RCC 7860 (cell line): ENCODE results near the gene NPR1.
"Not testable (repeated sequence)": the region's sequence is repeated elsewhere in the genome, so short reads cannot be mapped to it uniquely, and the experiment has no call there.

ENCODE experiments used
- DNase-seq: peaks from one replicate; pipeline ENCODE4 v3.0.0-alpha.2; 2015; ENCODE audit warnings: low spot score
- FAIRE-seq: peaks from 2 replicates; lab custom pipeline; 2012; peaks lifted over from hg19 to GRCh38; lab: Jason Lieb, UNC

The NPR1 gene

DNA sequence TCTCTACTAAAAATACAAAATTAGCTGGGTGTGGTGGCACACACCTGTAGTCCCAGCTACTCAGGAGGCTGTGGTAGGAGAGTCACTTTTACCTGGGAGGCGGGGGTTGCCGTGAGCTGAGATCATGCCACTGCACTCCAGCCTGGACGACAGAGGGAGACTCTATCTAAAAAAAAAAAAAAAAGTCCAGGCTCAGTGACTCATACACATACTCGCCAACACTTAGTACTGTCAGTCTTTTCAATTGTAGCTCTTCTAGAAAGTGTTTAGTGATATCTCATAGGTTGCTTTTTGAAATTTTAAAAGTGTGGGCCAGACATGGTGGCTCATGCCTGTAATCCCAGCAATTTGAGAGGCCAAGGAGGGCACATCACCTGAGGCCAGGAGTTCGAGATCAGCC, 37.7 kb downstream of the NPR1 start:
- not testable (repeated sequence) for DNase-seq, FAIRE-seq

DNA sequence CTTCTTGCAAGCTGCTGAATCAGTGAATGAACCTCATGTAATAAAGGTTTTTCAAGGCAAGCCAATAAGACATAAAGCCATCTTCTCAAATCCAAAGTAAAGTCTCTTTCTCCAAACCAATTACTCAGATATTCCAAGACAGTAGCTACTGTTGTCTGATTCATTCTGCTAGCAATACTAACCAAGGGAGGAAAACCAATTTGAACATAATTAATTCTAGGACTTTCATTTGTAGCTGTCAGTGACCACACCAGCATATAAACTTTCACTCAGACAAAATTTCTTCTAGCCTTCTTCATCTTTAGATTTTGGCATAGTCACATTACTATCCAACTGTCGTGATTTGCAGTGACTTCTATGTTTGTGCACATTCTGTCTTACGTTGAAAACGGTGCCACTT, 38.8 kb downstream of the NPR1 start:
- DNase-seq (no peak), FAIRE-seq (no peak)

DNA sequence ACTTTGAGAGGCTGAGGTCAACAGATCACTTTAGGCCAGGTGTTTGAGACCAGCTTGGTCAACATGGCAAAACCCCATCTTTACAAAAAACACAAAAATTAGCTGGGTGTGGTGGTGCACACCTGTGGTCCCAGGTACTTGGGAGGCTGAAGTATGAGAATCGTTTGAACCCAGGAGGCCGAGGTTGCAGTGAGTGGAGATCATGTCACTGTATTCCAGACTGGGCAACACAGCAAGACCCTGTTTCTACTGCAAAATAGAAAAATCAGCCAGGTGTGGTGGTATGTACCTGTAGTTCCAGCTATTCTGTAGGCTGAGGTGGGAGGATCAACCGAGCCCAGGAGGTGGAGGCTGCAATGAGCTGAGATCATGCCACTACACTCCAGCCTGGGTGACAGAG, 45.2 kb downstream of the NPR1 start:
- FAIRE-seq (no peak), DNase-seq (no peak)

DNA sequence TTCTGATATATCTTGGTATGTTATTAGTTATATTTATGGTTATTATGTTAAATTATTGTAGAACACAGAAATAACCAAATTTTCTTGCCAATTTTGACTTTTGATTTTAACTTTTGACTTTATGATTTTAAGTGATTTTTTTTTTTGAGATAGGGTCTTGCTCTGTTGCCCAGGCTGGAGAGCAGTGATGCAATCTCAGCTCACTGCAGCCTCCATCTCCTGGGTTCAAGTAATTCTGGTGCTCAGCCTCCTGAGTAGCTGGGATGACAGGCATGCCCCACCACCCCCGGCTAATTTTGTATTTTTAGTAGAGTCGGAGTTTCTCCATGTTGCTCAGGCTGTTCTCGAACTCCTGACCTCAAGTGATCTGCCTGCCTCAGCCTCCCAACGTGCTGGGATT, 46.1 kb downstream of the NPR1 start:
- not testable (repeated sequence) for DNase-seq, FAIRE-seq

DNA sequence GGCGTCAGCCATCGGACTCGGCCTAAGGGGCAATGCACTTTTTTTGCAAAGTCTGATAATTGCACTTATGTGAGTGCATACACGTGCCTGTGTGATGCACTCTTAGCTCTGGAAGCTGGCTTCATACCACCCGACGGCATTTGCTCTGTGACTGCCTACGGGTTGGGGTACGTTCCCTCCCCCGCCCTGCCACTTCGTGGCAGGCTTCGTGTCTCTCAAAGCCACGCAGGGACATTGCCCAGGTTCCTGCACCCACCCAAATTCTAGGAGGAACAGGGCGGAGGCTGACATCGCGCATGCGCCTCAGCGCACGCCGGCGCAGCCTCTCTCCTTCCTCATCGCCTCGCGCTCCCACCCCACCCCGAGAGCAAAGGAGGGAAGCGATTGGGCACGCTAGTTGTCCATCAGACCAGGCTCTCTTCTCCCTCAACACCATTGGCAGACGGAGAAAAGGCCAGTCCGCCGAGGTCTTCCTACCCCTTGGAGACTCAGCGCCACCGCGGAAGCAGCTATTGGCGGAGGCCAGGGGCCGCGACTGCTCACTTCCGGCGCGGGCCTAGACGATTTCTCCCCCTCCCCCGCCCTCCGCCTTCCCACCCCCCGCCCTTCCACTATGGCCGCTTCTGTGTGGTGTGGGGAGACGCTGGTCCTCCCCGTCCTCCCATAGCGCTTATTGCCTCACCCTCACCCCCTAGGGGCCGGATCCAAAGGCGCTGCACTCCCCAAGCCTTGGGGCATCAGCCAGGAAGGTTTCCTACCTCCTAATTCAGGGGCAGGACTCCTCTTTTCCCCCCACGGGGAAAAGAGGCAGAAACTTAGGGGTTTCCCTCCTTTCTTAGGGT, 49.2 kb downstream of the NPR1 start, which contains the start of gene INTS3:
Gene INTS3, plus strand, starts transcription at position 588 of the 842 bp plus-strand sequence. CDS start 585 bp downstream, outside the sequence.
- peak; percentile 87 for FAIRE-seq
- peak; percentile 99 for DNase-seq

DNA sequence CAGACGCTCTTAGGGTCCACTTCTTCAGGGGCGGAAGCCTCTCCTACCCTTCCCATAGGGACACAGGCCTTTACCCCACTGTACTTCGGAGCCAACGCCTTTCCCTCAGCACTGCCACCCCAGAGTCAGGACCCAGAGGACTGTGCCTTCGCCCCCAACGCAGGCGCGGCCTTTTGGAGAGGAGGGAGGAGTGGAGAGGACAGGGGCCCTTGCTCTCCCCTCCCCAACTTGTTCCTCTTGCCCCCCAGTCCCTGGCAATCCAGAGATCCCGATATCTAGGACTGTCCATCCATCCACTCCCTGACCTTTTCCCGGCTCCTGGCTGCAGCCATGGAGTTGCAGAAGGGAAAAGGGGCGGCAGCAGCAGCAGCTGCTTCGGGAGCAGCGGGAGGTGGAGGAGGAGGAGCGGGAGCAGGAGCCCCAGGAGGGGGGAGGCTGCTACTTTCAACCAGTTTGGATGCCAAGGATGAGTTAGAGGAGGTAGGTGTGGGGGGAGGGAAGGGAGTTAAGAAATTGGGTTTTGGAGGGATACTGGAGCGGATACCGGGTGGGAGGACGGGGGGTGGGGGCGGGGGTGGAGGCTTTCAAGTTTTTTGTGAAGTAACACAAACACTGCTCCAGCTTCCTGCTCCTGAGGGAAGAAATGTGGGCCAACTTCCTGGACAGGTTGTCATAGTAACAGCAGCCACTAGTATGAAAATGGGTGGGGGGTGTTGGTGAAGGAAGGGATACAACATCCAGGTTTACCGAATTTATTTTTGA, 50.0 kb downstream of the NPR1 start:
- no peak for FAIRE-seq
- peak; percentile 39 for DNase-seq

DNA sequence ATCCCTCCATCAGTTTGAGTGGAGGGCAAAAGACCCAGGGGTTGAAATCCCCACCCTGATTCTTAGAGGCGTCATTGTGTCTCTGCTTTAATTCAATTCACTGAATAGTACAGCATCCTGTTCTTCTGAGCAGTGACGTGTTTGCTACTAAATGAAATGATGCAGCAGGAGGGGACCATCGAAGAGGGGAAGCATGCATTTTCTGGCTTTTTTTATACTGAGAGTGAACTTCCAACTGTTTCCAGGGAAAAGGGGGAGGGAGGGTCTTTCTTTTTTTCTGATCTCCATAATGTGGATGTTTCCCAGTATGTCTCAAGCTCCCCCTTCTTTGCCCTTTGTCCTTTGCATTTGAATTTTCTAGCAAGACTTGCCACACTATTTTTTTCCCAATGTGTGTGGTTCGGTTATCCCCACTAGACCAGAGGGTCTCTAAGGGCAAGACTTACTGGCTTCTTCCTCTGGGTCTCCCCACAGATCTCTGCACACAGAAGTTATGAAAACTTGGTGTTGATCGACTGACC, 52.0 kb downstream of the NPR1 start:
- DNase-seq (no peak), FAIRE-seq (no peak)

DNA sequence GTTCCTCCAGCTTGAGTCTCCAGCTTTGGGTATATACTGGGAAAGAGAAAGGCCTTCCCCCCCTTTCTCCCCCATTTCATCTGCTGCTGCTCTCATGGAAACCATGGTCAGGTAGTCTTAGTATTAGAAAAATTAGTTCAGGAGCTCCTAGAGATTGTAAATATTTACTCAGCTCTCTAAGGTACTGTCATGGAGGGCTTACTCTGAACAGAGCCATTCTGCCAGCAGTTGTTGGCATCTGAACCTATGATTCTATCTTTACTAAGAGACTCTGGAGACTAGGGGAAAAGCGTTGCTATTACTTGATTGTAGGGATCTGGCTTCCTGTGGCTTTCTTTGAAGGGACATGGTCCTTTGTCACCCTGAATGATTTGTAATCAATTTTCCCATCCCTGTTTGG, 55.5 kb downstream of the NPR1 start:
- peak; percentile 18 for DNase-seq
- no peak for FAIRE-seq

DNA sequence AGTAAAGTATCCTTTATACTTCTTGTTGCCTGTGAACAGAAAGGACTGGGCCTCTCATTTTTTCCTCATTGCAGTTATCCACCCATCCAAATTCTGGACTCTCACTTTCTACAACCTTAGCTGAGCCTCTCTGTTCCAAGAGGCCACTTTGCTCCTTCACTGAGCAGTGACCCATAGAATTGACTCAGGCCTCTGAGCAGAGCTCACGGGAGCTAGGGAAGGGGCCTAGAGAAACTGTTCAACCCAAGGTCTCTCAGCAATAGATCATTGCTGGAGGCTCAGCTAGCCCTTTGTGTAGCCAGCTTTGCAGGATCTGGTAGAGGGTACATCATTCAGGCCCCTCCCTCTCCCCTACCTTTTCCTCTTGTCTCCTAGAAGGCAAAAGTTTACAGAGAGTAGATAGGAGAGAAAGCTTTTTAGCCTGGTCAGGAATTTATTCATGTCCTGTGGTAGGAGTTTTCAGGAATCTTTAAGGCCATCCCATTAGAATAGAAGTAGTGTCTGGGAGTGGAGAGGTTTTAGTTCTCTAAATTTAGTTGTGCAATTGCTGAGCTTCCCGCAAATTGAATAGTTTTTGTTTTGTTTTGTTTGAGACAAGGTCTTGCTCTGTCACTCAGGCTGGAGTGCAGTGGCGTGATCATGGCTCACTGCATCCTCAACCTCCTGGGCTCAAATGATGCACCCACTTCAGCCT, 56.1 kb downstream of the NPR1 start:
- FAIRE-seq (no peak), DNase-seq (no peak)

DNA sequence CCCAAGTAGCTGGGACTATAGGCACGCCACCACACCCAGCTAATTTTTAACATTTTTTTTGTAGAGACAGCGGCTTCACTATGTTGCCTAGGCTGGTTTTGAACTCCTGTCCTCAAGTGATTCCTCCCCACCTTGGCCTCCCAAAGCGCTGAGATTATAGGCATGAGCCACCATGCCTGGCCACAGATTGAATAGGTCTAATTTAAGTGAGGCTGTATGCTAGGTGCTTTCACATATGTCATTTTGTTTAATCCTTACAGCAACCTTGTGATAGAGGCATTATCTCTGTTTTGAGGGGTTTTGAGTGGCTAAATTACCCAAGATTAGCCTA, 56.6 kb downstream of the NPR1 start:
- FAIRE-seq, result no peak

DNA sequence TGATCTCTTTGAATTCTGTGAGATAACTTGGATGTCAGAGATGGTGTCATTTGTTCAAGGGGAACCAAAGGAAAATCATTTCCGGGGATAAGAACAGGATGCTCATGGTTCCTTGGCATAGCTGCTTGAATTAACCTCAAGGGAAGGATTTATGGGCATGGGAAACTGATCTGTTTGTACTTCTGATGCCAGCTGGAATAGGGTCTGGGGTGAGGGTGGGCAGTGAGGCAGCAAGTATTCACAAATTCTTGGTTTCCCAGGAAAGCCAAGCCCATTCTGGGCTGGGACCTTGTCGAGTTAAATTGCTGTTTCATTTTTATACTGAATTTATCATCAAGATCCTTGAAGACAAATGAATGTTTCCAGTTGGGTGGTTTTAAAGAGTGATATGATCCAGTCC, 63.5 kb downstream of the NPR1 start:
- FAIRE-seq (no peak), DNase-seq (no peak)

More for the DNA sequence above, 56.6 kb downstream of the NPR1 start:
- DNase-seq, result no peak

DNA sequence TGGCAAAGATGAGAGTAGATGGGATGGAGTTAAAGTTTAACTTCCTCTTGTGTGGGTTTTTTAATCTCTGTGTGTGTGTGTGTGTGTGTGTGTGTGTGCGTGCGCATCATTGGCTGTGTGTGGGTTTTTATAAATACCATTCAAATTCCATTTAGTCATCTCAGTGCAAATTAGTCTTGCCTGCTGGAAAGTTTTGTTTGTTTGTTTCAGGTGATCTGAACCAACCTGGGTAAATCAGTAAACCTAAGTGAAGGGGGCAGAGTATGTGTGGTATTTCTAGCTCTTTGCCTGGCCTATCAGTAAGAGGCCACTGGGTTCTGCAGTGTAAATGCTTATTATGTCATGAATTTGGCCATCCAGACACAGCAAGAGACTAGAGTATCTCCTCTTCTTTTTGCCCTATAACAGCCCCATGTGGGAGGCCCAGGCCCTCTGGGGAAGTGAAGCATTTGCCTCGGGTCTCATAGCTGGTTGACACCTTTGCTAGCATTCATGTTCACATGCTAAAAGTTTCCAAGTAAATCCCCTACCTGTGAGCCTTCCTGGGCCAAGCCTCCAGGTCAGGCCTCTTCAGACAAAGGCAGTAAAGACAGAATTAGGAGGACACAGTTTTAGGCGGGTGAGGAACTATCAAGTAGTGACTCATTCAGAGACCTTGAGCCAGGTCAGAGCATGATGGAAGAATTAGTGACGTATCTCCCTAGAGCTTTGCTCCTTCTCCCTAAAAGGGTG, 64.1 kb downstream of the NPR1 start:
- FAIRE-seq (peak; percentile 98), DNase-seq (peak; percentile 90)
